HG03442 (cell line): ENCODE data around the gene DXO.
A peak's percentile ranks its signal among the peaks of the same experiment; 100 is the strongest.

Experiments
- ATAC-seq: cut with Tn5 transposase; IDR thresholded peaks from one replicate; pipeline ENCODE4 v1.9.1; 2021; ENCODE audit warnings: mild to moderate bottlenecking, moderate library complexity; ENCODE audit not compliant: unreplicated experiment

Gene DXO

DNA sequence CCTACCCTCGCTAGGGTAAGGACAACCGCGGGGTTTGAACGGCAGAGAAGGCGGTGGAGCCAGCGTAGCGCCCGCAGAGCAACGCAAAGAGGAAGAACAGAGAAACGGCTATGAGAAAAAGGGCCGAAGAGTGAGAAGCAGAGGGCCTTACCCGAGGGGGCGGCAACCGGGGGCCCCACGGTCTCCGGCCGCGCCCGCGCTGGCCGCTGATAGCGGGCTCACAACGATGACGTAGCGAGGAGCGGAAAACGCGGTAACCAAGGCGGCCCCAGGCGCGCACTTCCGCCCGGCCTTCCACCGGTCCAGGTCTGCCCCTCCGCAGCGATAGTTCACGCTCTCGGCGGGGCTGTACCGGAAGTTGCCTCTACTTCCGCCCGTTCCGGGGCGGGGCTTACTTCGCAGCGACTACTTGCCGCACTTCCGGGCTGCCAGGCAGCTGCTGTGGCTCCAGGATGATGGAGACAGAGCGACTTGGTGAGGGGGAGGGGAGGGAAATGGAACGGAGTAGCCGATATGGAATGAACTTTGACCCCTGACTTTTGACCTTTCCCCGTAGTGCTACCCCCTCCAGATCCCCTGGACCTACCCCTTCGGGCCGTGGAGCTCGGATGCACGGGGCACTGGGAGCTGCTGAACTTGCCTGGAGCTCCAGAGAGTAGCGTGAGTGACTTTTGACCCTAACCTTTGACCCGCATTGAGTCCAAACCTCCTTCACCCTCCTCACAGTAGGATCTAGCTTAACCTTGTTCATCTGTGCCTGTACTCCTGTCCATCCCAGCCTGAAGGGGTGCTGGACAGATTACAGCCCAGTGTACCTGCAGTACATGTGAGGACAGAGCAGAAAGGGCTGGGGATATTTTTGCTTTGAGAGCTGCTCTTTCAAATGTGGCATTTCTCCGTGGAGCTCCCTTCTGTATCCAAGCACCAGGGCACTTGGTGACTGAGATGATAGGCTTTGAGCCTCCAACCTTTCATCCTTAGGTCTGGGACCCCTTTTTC lies 12.9 kb downstream of the DXO start, which contains the start of the genes NELFE and SKIC2:
Gene NELFE (minus strand): TSS at position 231 of the 999 bp plus-strand sequence. CDS start 525 bp downstream, outside the sequence.
Gene SKIC2 (plus strand): TSS at position 435 of the 999 bp plus-strand sequence. CDS start 18 bp downstream, at position 453.
- peak; percentile 96 for ATAC-seq

DNA sequence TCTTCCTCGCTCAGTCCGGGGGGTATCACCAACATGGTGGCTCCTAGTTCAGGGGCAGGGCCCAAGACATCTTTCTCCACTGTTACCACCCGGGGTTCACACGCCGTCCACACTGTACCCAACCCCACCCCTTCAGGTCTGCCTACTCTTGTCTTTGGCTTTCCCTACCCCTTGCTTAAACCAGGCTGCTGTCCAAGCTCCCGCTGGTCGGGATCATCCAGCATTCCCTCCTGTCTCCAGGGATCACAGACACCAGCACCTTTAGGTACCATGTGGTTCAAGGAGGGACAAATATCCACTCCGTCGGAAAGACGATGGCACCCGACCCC lies 13.6 kb downstream of the DXO start:
- ATAC-seq: peak; percentile 11

DNA sequence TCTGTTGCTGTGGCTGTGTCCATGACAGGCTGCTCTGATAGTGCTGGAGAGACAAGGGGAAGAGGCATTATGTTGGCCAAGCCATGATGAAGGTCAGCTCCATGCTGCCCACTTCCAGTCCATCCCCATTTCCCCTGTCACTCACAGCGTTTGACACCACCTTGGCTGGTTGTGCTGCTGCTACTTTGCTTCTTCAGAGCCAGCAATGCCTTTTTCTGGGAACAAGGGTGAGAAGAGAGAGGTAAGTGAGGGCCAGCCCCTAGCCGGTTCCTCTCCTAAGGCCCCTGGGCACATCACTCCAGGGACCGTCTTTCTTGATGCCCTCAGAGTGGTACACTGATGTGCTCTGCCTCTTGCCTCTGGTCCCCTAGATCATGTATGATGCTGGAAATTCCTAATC lies 15.1 kb downstream of the DXO start:
- no peak for ATAC-seq

DNA sequence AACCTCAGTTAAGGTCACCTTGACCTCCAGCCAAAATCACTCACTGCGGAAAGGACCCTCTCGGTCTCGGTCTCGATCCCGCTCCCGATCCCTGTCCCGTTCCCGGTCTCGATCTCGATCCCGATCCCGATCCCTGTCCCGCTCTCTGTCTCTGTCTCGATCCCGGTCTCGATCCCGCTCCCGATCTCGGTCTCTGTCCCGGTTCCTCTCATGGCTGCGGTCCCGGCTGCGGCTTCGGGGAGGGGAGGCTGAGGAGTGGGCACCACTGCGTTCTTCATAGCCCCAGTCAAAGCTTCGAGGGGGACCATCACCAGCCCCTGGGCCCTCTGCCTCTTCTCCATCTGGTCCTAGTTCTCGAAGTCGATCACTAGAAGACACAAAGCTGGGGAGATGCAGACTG lies 17.4 kb downstream of the DXO start:
- ATAC-seq: no peak

- ATAC-seq: no peak
These were observed 19.0 kb downstream of the DXO start for GRCh38 chr6:31952890-31953289.

DNA sequence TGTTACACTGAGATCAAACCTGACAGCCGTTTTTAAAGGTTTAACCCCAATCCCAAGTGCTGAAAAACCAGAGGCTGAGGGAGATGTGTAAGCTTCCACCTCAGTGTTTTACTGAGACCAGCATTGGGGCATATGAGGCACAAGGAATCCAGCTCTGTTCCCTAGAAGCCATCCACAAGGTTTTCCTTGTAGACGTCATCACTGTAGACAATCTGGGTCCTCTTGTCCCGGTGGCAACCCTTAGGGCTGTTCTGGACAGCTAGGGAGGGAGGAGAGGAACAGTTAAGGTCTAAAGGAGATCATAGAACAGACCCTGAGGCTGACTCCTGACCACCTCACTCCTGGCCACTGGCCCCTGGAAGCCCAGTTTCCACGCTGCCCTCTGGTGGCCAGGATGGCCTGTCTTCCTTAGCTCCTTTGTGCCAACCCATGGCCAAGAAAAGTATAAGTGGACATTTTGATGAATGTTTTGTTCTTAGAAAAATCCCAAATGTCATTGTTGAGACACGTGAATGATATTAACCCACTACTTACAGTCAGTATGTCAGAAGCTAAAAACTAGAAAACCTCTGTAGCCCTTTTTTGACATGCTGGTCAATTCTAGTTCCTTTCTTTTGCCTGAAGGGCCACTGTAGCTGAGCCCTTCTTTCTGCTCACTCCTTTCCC lies 19.7 kb downstream of the DXO start:
- no peak for ATAC-seq

GRCh38 chr6:31949926-31950548 lies 21.9 kb downstream of the DXO start:
- no peak for ATAC-seq

GRCh38 chr6:31948753-31949413 lies 23.1 kb downstream of the DXO start:
- no peak for ATAC-seq

DNA sequence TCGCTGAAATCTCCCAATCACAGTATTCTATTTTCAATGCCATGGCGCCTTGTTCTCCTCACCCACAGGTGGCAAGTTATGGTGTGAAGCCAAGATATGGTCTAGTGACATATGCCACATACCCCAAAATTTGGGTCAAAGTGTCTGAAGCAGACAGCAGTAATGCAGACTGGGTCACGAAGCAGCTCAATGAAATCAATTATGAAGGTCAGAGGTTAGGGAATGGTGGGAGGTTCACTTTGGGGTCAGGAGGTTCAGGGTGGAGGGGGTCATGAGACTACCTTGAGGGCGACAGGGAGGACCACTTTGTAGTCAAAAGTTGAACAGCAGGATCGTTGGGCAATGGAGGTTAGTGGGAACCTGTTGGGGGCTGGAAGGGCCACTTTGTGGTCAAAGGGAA lies 23.6 kb downstream of the DXO start:
- ATAC-seq: no peak

DNA sequence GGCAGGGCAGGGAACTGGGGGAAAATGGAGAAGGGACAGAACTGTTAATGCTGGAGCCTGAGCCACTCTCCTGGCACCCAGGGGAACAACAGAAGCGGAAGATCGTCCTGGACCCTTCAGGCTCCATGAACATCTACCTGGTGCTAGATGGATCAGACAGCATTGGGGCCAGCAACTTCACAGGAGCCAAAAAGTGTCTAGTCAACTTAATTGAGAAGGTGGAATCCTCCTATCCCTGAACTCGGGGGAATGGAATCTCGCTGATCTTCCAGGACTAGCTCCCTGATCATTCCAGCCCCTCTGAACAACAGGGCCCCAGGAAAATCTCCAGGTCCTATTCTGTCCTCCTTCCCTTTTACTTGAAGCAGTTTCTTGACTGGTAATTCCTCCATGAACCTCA lies 24.1 kb downstream of the DXO start:
- no peak for ATAC-seq

DNA sequence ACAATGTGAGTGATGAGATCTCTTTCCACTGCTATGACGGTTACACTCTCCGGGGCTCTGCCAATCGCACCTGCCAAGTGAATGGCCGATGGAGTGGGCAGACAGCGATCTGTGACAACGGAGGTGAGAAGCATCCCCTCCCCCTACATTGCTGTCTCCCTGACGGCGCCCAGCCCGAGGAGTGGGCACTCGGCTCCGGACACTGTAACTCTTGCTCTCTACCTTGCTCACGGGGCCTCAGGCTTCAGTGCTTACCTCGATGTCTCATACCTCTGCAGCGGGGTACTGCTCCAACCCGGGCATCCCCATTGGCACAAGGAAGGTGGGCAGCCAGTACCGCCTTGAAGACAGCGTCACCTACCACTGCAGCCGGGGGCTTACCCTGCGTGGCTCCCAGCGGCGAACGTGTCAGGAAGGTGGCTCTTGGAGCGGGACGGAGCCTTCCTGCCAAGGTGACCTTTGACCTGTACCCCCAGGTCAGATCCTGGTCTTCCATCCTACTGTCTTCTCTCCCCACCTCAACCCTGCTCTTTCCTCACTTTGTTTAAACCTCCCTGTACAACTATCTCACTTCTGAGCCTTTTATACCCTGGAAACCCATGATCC lies 24.8 kb downstream of the DXO start:
- no peak for ATAC-seq

- ATAC-seq: no peak
These were observed 25.5 kb downstream of the DXO start for GRCh38 chr6:31946370-31946885.

- no peak for ATAC-seq
These were observed 26.2 kb downstream of the DXO start, which contains the start of gene CFB for GRCh38 chr6:31945507-31946369. Gene CFB, plus strand, starts transcription at chr6:31946095. Its CDS starts 127 bp downstream, at chr6:31946222.

- ATAC-seq: no peak
These were observed 26.8 kb downstream of the DXO start for GRCh38 chr6:31945154-31945506.

- no peak for ATAC-seq
These were observed 28.2 kb downstream of the DXO start for GRCh38 chr6:31943742-31944141.

GRCh38 chr6:31940256-31940664 lies 31.7 kb downstream of the DXO start:
- ATAC-seq: no peak

DNA sequence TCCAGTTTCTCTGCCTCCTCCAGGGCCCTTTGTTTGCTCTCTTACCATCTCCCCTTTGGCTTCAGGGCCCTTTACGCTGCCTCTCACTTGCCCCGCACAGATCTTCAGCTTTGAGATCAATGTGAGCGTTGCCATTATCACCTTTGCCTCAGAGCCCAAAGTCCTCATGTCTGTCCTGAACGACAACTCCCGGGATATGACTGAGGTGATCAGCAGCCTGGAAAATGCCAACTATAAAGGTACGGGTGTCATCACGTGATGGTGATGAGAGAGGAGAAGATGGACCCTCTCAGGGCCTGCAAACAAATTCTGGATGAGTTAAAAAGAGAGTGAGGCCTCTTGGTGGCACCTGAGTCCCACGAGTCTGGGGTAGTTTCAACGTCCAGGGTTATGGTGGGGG lies 36.1 kb downstream of the DXO start:
- no peak for ATAC-seq

- ATAC-seq: no peak
These were observed 36.9 kb downstream of the DXO start for GRCh38 chr6:31935021-31935420.

DNA sequence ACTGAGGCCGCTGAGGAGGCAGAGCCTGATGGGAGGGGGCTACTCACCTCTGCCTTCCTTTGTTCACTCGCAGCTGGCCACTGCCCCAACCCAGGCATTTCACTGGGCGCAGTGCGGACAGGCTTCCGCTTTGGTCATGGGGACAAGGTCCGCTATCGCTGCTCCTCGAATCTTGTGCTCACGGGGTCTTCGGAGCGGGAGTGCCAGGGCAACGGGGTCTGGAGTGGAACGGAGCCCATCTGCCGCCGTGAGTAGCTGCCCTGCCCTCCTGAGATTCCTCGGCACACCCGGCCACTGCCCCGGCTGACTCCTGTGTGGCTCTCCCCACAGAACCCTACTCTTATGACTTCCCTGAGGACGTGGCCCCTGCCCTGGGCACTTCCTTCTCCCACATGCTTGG lies 38.4 kb downstream of the DXO start:
- no peak for ATAC-seq
